IMR-90 (cell line): ENCODE results near the gene OTOG. TPM values are rescaled to one million over a fixed set of nuclear protein-coding genes. Genes with fewer than 3 reads are reported as not detected.

Experiments used
- ATAC-seq: fragments of 200-7000 bp; cut with Tn5 transposase; 2 replicates; pipeline ENCODE4 v1.9.1; 2020; ENCODE audit warnings: low read depth, mild to moderate bottlenecking, moderate library complexity
- BruUV-seq: library from RNA; stranded (reverse); fragments of 400-500 nt; replicated peaks from 2 replicates; lab custom pipeline; 2021; lab: Mats Ljungman, UMichigan
- CTCF ChIA-PET: fragments of 300-600 bp; formaldehyde crosslinking; extraction: SDS; loops from one replicate; lab custom pipeline; 2021; ENCODE audit warnings: antibody characterized with exemption; lab: Yijun Ruan, JAX
- POLR2A ChIA-PET: fragments of 300-600 bp; sonication (Branson Sonifier 250); formaldehyde crosslinking; loops from one replicate; lab custom pipeline; 2022; ENCODE audit warnings: antibody characterized with exemption; ENCODE audit not compliant: unreplicated experiment; lab: Charles Lee
- DNase-seq: peaks from one replicate; pipeline ENCODE4 v3.0.0; 2013
- H2AFZ ChIP-seq: replicated peaks from 2 replicates; pipeline ENCODE3; 2013; ENCODE audit warnings: low read length, mild to moderate bottlenecking; ENCODE audit not compliant: poor library complexity
- H2AK5ac ChIP-seq: 2 replicates; pipeline ENCODE4 v1.6.1; 2013; ENCODE audit warnings: low read depth, low read length, inconsistent platforms
- H2AK9ac ChIP-seq: replicated peaks from 2 replicates; pipeline ENCODE3; 2013; ENCODE audit warnings: mild to moderate bottlenecking, low read depth, low read length, moderate library complexity; ENCODE audit not compliant: poor library complexity
- H2BK120ac ChIP-seq: 2 replicates; pipeline ENCODE4 v1.6.1; 2013; ENCODE audit warnings: low read depth, low read length, inconsistent platforms
- H2BK15ac ChIP-seq: 3 replicates; pipeline ENCODE4 v1.6.1; 2013; ENCODE audit warnings: low read depth, low read length, inconsistent platforms
- H2BK20ac ChIP-seq: 2 replicates; pipeline ENCODE4 v1.6.1; 2013; ENCODE audit warnings: low read depth, mild to moderate bottlenecking, inconsistent platforms, low read length, moderate library complexity
- H2BK5ac ChIP-seq: 2 replicates; pipeline ENCODE4 v1.6.1; 2013; ENCODE audit warnings: mild to moderate bottlenecking, low read depth, low read length, inconsistent platforms; ENCODE audit not compliant: poor library complexity, severe bottlenecking
- H3K14ac ChIP-seq: replicated peaks from 2 replicates; pipeline ENCODE4 v1.6.1; 2013; ENCODE audit warnings: low read depth, low read length, inconsistent platforms
- H3K18ac ChIP-seq: 2 replicates; pipeline ENCODE4 v1.6.1; 2013; ENCODE audit warnings: low read depth, low read length, control low read depth
- H3K23ac ChIP-seq: 2 replicates; pipeline ENCODE4 v1.6.1; 2013; ENCODE audit warnings: low read depth, low read length, inconsistent platforms
- H3K27ac ChIP-seq: 2 replicates; pipeline ENCODE4 v1.5.1; 2013; ENCODE audit warnings: mild to moderate bottlenecking, control low read depth, low read length; ENCODE audit not compliant: insufficient read depth
- H3K27me3 ChIP-seq: 2 replicates; pipeline ENCODE4 v1.6.1; 2013; ENCODE audit warnings: low read length; ENCODE audit not compliant: control insufficient read depth, insufficient read depth
- H3K36me3 ChIP-seq: 2 replicates; pipeline ENCODE4 v1.6.1; 2013; ENCODE audit warnings: low read length, mixed read lengths; ENCODE audit not compliant: control insufficient read depth, insufficient read depth
- H3K4ac ChIP-seq: 2 replicates; pipeline ENCODE4 v1.6.1; 2013; ENCODE audit warnings: low read depth, low read length, inconsistent platforms
- H3K4me1 ChIP-seq: 2 replicates; pipeline ENCODE4 v1.6.1; 2013; ENCODE audit warnings: low read length, mixed read lengths; ENCODE audit not compliant: control insufficient read depth, insufficient read depth
- H3K4me2 ChIP-seq: 2 replicates; pipeline ENCODE4 v1.6.1; 2013; ENCODE audit warnings: low read depth, mild to moderate bottlenecking, control low read depth, low read length, moderate library complexity
- H3K4me3 ChIP-seq: 2 replicates; pipeline ENCODE4 v1.5.1; 2013; ENCODE audit warnings: low read depth, mild to moderate bottlenecking, control low read depth, low read length, moderate library complexity; ENCODE audit not compliant: insufficient read depth
- H3K56ac ChIP-seq: 2 replicates; pipeline ENCODE4 v1.6.1; 2013; ENCODE audit warnings: low read length, inconsistent platforms; ENCODE audit not compliant: insufficient read depth; ENCODE audit errors: extremely low read depth
- H3K79me1 ChIP-seq, 2 experiments: 2 replicates each; pipeline ENCODE4 v1.6.1; 2013; ENCODE audit warnings: low read length in 2 of 2, inconsistent platforms in 1 of 2, low read depth in 1 of 2
- H3K9ac ChIP-seq: 2 replicates; pipeline ENCODE4 v1.6.1; 2013; ENCODE audit warnings: low read depth, low read length, control low read depth
- H3K9me1 ChIP-seq: 2 replicates; pipeline ENCODE4 v1.6.1; 2013; ENCODE audit warnings: low read length, inconsistent platforms; ENCODE audit not compliant: insufficient read depth
- H3K9me3 ChIP-seq: 2 replicates; pipeline ENCODE4 v1.6.1; 2013; ENCODE audit warnings: low read length; ENCODE audit not compliant: control insufficient read depth, insufficient read depth
- H4K20me1 ChIP-seq: 2 replicates; pipeline ENCODE4 v1.6.1; 2013; ENCODE audit warnings: low read length, inconsistent platforms; ENCODE audit not compliant: insufficient read depth
- H4K5ac ChIP-seq: 2 replicates; pipeline ENCODE4 v1.6.1; 2013; ENCODE audit warnings: mild to moderate bottlenecking, low read depth, low read length, control low read depth
- H4K8ac ChIP-seq, 2 experiments: 2 replicates each; pipeline ENCODE4 v1.6.1; 2013; ENCODE audit warnings: low read depth in 2 of 2, low read length in 2 of 2, control low read depth in 1 of 2, inconsistent platforms in 1 of 2
- H4K91ac ChIP-seq: 2 replicates; pipeline ENCODE4 v1.6.1; 2013; ENCODE audit warnings: low read depth, low read length, inconsistent platforms; ENCODE audit not compliant: insufficient read depth
- BHLHE40 ChIP-seq: fragments of 150-350 bp; IDR thresholded peaks from 2 replicates; pipeline ENCODE4 v1.6.1; 2016; ENCODE audit warnings: mild to moderate bottlenecking, low read depth, low read length
- CEBPB ChIP-seq: IDR thresholded peaks from 2 replicates; pipeline ENCODE4 v1.6.1; 2012; ENCODE audit warnings: low read depth, low read length, improper control_type of control experiment
- CHD1 ChIP-seq: IDR thresholded peaks from 2 replicates; pipeline ENCODE4 v1.6.1; 2012; ENCODE audit warnings: low read depth, low read length, improper control_type of control experiment
- ELK1 ChIP-seq: fragments of 150-350 bp; IDR thresholded peaks from 2 replicates; pipeline ENCODE4 v1.6.1; 2016; ENCODE audit warnings: low read depth, mild to moderate bottlenecking, low read length, moderate library complexity, borderline replicate concordance
- MAFK ChIP-seq: IDR thresholded peaks from 2 replicates; pipeline ENCODE4 v1.6.1; 2012; ENCODE audit warnings: low read depth, low read length, improper control_type of control experiment
- MAZ ChIP-seq: IDR thresholded peaks from 2 replicates; pipeline ENCODE4 v1.6.1; 2012; ENCODE audit warnings: low read depth, mild to moderate bottlenecking, low read length, improper control_type of control experiment, moderate library complexity, borderline replicate concordance
- POLR2A ChIP-seq: IDR thresholded peaks from 2 replicates; pipeline ENCODE4 v1.6.1; 2012; ENCODE audit warnings: mild to moderate bottlenecking, low read depth, low read length
- RAD21 ChIP-seq: IDR thresholded peaks from 2 replicates; pipeline ENCODE4 v1.6.1; 2012; ENCODE audit warnings: low read length, improper control_type of control experiment
- RFX5 ChIP-seq: IDR thresholded peaks from 2 replicates; pipeline ENCODE4 v1.8.0; 2012; ENCODE audit warnings: low read depth, mild to moderate bottlenecking, low read length, moderate library complexity
- WGBS, 2 experiments: methylation state at CpG; one replicate each; pipeline versions ENCODE4 v1.1.5 to v1.1.7; 2013; ENCODE audit warnings: missing lambda C conversion rate in 2 of 2; ENCODE audit not compliant: insufficient read length in 1 of 2; ENCODE audit errors: extremely low coverage in 2 of 2; 5-methylcytosine and 5-hydroxymethylcytosine counted together
- dilution Hi-C: fragments of 300-500 bp; cut with HindIII; formaldehyde crosslinking; loops from one replicate; pipeline ENCODE4 v1.14.3; 2018; ENCODE audit warnings: low sequenced_read_pairs; ENCODE audit not compliant: unreplicated experiment
- in situ Hi-C: fragments of 300-500 bp; cut with MboI; formaldehyde crosslinking; loops from 3 replicates; pipeline ENCODE4 v1.14.3; 2019; ENCODE audit warnings: low sequenced_read_pairs, inconsistent platforms, mixed read lengths
- intact Hi-C: fragments of 100-400 bp; cut with micrococcal nuclease; formaldehyde crosslinking; loops from 2 replicates; pipeline ENCODE4 v1.10.0; 2022
- polyA plus RNA-seq, 3 experiments: library from polyadenylated mRNA; depleted of rRNA; stranded (reverse); fragments of >200 nt; gene quantifications; 2 replicates each; pipeline ENCODE4 v1.2.3, GENCODE V29; 2012; ENCODE audit warnings: low replicate concordance in 1 of 3
- total RNA-seq: library from RNA; depleted of rRNA; stranded (reverse); fragments of >200 nt; gene quantifications from 2 replicates; pipeline ENCODE4 v1.2.3, GENCODE V29; 2012
- TF ChIP-seq, protein P1 (sequence below): fragments of 150-350 bp; IDR thresholded peaks from 2 replicates; pipeline ENCODE4 v1.6.1; 2017; ENCODE audit warnings: mild to moderate bottlenecking, antibody characterized with exemption, low read length, low read depth

Gene OTOG
- total and polyA plus RNA-seq, 2 of the 4 experiments (the other 2 are of a cell fraction), result not detected

DNA sequence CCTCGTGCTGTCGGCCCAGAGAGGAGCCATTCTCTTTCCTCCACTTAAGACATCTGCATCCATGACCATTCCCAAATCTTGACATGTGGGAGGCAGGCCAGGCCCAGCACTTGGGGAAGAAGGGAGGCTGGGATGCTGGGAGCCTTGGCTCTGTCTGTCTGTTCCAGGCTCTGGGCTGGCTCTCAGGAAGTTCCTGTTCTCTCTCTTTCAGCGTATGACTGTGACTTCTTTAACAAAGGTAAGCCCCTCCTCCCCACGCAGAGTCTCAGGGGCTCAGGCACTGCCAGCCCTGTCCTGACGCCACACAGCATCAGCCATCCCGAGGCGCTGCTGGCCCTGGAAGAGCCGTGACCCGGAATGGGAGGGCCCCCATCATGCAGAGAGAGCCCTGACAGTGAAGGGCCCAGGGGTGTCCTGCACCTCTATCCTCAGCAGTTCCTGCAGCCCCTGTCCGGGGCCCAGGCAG lies 52.4 kb downstream of the OTOG start:
- Histone ChIP-seq H4K5ac (no peak overlapping the region), H3K4me1 (no peaks in the 10 kb centered on the region), H2BK15ac (no peak overlapping the region), H3K9me1 (no peaks in the 10 kb centered on the region), H2AK9ac (no peak overlapping the region), H4K8ac (no peak overlapping the region), H2BK20ac (no peak overlapping the region), H3K56ac (no peak overlapping the region), H3K79me1 (no peaks in the 10 kb centered on the region), H3K4me2 (no peak overlapping the region), H3K4ac (no peak overlapping the region), H3K9ac (no peak overlapping the region), H2AK5ac (no peak overlapping the region), H2BK5ac (no peak overlapping the region), H3K23ac (no peak overlapping the region), H2AFZ (no peak overlapping the region), H3K18ac (no peak overlapping the region), H3K14ac (no peak overlapping the region), H3K36me3 (no peaks in the 10 kb centered on the region), H4K91ac (no peak overlapping the region), H4K20me1 (no peaks in the 10 kb centered on the region), H3K4me3 (no peak overlapping the region), H3K27me3 (peaks cover 7% of the 10 kb centered on the region), H2BK120ac (no peak overlapping the region), H3K9me3 (no peaks in the 10 kb centered on the region), H3K27ac (no peak overlapping the region)
- ChIA-PET POLR2A (no interaction called here), CTCF (interaction anchor here (0.7 to 1.8 kb wide), 7 partner anchors 17 to 387 kb away, joined by 3 to 9 read pairs (median 5); no protein-coding TSS in a partner anchor)
- ATAC-seq (no peak), DNase-seq (no peak)
- WGBS, 2 experiments, result no CpG with 5 or more reads among the region's 10 CpGs
- dilution Hi-C loops, result loop anchor here (10.0 kb wide), 1 partner anchor 385 kb away; no protein-coding TSS in a partner anchor
- TF ChIP-seq MAFK (no peak), CEBPB (no peak), BHLHE40 (no peak), ELK1 (no peak), RFX5 (no peak), MAZ (no peak), CHD1 (no peak), RAD21 (no peak), POLR2A (no peak)
- TF ChIP-seq, protein P1, sequence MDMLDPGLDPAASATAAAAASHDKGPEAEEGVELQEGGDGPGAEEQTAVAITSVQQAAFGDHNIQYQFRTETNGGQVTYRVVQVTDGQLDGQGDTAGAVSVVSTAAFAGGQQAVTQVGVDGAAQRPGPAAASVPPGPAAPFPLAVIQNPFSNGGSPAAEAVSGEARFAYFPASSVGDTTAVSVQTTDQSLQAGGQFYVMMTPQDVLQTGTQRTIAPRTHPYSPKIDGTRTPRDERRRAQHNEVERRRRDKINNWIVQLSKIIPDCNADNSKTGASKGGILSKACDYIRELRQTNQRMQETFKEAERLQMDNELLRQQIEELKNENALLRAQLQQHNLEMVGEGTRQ, result no peak
- in situ Hi-C loops, result loop anchor here (5.0 kb wide), 2 partner anchors 128 to 378 kb away; no protein-coding TSS in a partner anchor
- intact Hi-C loops, result loop anchor here (1.0 to 2.0 kb wide), 3 partner anchors 123 to 379 kb away; no protein-coding TSS in a partner anchor
- BruUV-seq, result no TSS peak
